ENCODE results near the gene ECM1. TPM values are rescaled to one million over a fixed set of nuclear protein-coding genes. Genes with fewer than 3 reads are reported as not detected.

ECM1 gene
- total and polyA plus RNA-seq, 2 of the 8 experiments (the other 6 are each of a cell fraction or from before 2014, with no cell fraction given): 0.95 to 0.98 TPM

DNA sequence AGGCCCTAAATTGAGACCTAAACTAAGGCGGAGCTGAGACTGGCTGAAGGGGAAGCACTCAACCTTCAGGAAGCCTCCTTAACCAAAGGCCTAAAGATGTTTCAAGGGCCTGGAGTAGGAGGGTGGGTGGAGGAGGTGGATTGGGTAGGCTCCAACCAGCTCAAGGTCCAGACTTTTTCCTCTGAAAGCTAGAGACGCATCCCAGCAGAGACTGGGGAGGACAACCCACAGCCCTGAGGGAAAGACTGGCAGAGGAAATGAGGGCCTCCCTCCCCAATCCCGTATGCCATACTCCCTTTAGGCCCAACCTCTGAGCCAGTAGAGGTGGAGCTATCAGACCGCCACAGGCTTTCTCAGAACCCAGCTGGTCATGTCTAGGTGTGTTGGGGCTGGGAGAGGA is 1.1 kb downstream of the ECM1 start:
- H3K79me1 ChIP-seq (ENCODE audit: low read depth, low read length): no peaks in the 10 kb centered on the region
- no peak for TF ChIP-seq BCL11A (IDR thresholded peaks at IDR 0.05; ENCODE audit: low read depth in 2 of 2, low read length in 2 of 2)
- no peak for TF ChIP-seq YY1 (IDR thresholded peaks at IDR 0.05; ENCODE audit: low read depth, low read length)
- no peak for TF ChIP-seq SP1 (IDR thresholded peaks at IDR 0.05; ENCODE audit: low read depth, low read length)
- no peak for TF ChIP-seq CHD1 (IDR thresholded peaks at IDR 0.05; ENCODE audit: low read depth, low read length)
- no peak for TF ChIP-seq KDM4A (IDR thresholded peaks at IDR 0.05; ENCODE audit: low read depth, low read length, severe bottlenecking)

More for the DNA sequence above, 1.1 kb downstream of the ECM1 start:
- no peak overlapping the region for H3K14ac ChIP-seq (ENCODE audit: insufficient read length)
- H2BK120ac ChIP-seq (replicated peaks; ENCODE audit: low read depth, low read length): no peak overlapping the region
- CTCF ChIA-PET (ENCODE audit: partially characterized antibody): interaction anchor here (0.5 to 22.4 kb wide), 4 partner anchors 11 to 24 kb away, joined by 3 to 253 read pairs (median 4); no protein-coding TSS in a partner anchor
- no peak overlapping the region for H2AFZ ChIP-seq (ENCODE audit: low read length)
- H2BK12ac ChIP-seq (ENCODE audit: low read depth, low read length): no peak overlapping the region
- H4K20me1 ChIP-seq (replicated peaks in 1 of 2; ENCODE audit: control insufficient read depth in 1 of 2, insufficient read depth in 2 of 2, low read length in 2 of 2): no peaks in the 10 kb centered on the region
- H3K23me2 ChIP-seq (ENCODE audit: low read depth, low read length): no peaks in the 10 kb centered on the region
- H3K27ac ChIP-seq (ENCODE audit: low read depth, low read length): no peak overlapping the region
- DNase-seq (ENCODE audit: low read depth in 1 of 2, low spot score in 2 of 2): no peak
- H3K4me2 ChIP-seq (ENCODE audit: insufficient read depth in 1 of 2, low read depth in 2 of 2, low read length in 2 of 2): no peak overlapping the region
- H3K36me3 ChIP-seq (ENCODE audit: control insufficient read depth in 2 of 4, insufficient read depth in 4 of 4, low read length in 3 of 4): peaks cover 8 to 27% (median 9%) of the 10 kb centered on the region in 4 experiments; a peak in 6 of 8 replicates
- H3K4ac ChIP-seq (replicated peaks; ENCODE audit: insufficient read length, low read depth, low read length): no peak overlapping the region
- no peak overlapping the region for H3K23ac ChIP-seq (ENCODE audit: insufficient read length)
- FAIRE-seq: no peak
- H3K9ac ChIP-seq (replicated peaks in 1 of 4; ENCODE audit: extremely low read depth in 1 of 4, low read depth in 3 of 4, low read length in 3 of 4): no peak overlapping the region
- WGBS, 2 experiments (ENCODE audit: extremely low coverage in 1 of 2, insufficient coverage in 1 of 2, insufficient read length in 1 of 2, insufficient replicate concordance in 2 of 2, low coverage in 1 of 2, low lambda C conversion rate in 2 of 2, missing lambda C conversion rate in 1 of 2): 84% methylated on average over 4 of the region's 4 CpGs; no CpG with 5 or more reads in 1 of the 2 experiments
- H2AK5ac ChIP-seq (ENCODE audit: low read depth, low read length): no peak overlapping the region
- H3K4me1 ChIP-seq (replicated peaks in 1 of 4; ENCODE audit: control insufficient read depth in 3 of 4, insufficient read depth in 4 of 4, low read length in 3 of 4): no peaks in the 10 kb centered on the region
- H3K79me2 ChIP-seq (ENCODE audit: control insufficient read depth in 1 of 2, insufficient read depth in 2 of 2, low read length in 2 of 2): no peaks in the 10 kb centered on the region
- no peaks in the 10 kb centered on the region for H3K9me3 ChIP-seq (ENCODE audit: insufficient read depth in 2 of 2, low read depth in 1 of 2, low read length in 1 of 2)
- H3K18ac ChIP-seq (ENCODE audit: extremely low read depth, low read length): no peak overlapping the region
- no peak overlapping the region for H4K8ac ChIP-seq (ENCODE audit: extremely low read depth, insufficient read depth, low read length)
- H4K5ac ChIP-seq (ENCODE audit: insufficient read length, low read depth, low read length): no peak overlapping the region
- H2BK5ac ChIP-seq (ENCODE audit: low read depth, low read length): no peak overlapping the region
- no peak overlapping the region for H2BK15ac ChIP-seq (ENCODE audit: low read length)
- H2BK20ac ChIP-seq (ENCODE audit: low read length): no peak overlapping the region
- no peaks in the 10 kb centered on the region for H3K27me3 ChIP-seq (replicated peaks in 1 of 4; ENCODE audit: control insufficient read depth in 3 of 4, extremely low read depth in 1 of 4, insufficient read depth in 3 of 4, low read length in 3 of 4)
- H3K56ac ChIP-seq (replicated peaks; ENCODE audit: insufficient read length, low read depth, low read length): no peak overlapping the region
- POLR2A ChIA-PET (ENCODE audit: partially characterized antibody): interaction anchor here (0.6 to 3.5 kb wide), 7 partner anchors 11 to 253 kb away, joined by 3 to 16 read pairs (median 3); partner anchors contain the start of gene TARS2
- no peak overlapping the region for H3K4me3 ChIP-seq (ENCODE audit: extremely low read depth in 1 of 4, insufficient read depth in 2 of 4, low read depth in 3 of 4, low read length in 4 of 4)
- no peak overlapping the region for H4K91ac ChIP-seq (replicated peaks; ENCODE audit: insufficient read length, low read length)
